GM21515 (cell line): ENCODE data around the gene ATXN1.

Experiments used
- ATAC-seq: cut with Tn5 transposase; IDR thresholded peaks from one replicate; pipeline ENCODE4 v1.9.1; 2021; ENCODE audit not compliant: unreplicated experiment

Gene ATXN1

GRCh38 chr6:16301511-16301910 is 459.7 kb downstream of the ATXN1 start:
- ATAC-seq: peak; percentile 67

GRCh38 chr6:16299861-16300260 is 461.4 kb downstream of the ATXN1 start:
- no peak for ATAC-seq

GRCh38 chr6:16296061-16296670 is 465.1 kb downstream of the ATXN1 start:
- no peak for ATAC-seq

- no peak for ATAC-seq
Measured at GRCh38 chr6:16295471-16295870, 465.8 kb downstream of the ATXN1 start.

GRCh38 chr6:16295060-16295459 is 466.2 kb downstream of the ATXN1 start:
- ATAC-seq: no peak

- ATAC-seq: no peak
Measured at GRCh38 chr6:16294371-16294770, 466.9 kb downstream of the ATXN1 start.

GRCh38 chr6:16292942-16293341 is 468.3 kb downstream of the ATXN1 start:
- ATAC-seq: no peak

- no peak for ATAC-seq
Measured at GRCh38 chr6:16292432-16292831, 468.8 kb downstream of the ATXN1 start.

GRCh38 chr6:16291739-16292138 is 469.5 kb downstream of the ATXN1 start:
- ATAC-seq: no peak

GRCh38 chr6:16288163-16288562 is 473.1 kb downstream of the ATXN1 start:
- ATAC-seq: no peak

GRCh38 chr6:16286151-16286522 is 475.1 kb downstream of the ATXN1 start:
- no peak for ATAC-seq

GRCh38 chr6:16285467-16286150 is 475.7 kb downstream of the ATXN1 start:
- no peak for ATAC-seq

- ATAC-seq: no peak
Measured at GRCh38 chr6:16284472-16284871, 476.8 kb downstream of the ATXN1 start.

GRCh38 chr6:16282370-16282769 is 478.9 kb downstream of the ATXN1 start:
- ATAC-seq: no peak

- ATAC-seq: no peak
Measured at GRCh38 chr6:16279243-16279642, 482.0 kb downstream of the ATXN1 start.

GRCh38 chr6:16278750-16279149 is 482.5 kb downstream of the ATXN1 start:
- ATAC-seq: no peak

- ATAC-seq: no peak
Measured at GRCh38 chr6:16278048-16278724, 483.1 kb downstream of the ATXN1 start.

- ATAC-seq: no peak
Measured at GRCh38 chr6:16277101-16277981, 483.9 kb downstream of the ATXN1 start.

GRCh38 chr6:16274885-16275589 is 486.2 kb downstream of the ATXN1 start:
- ATAC-seq: no peak

- ATAC-seq: no peak
Measured at GRCh38 chr6:16274483-16274882, 486.8 kb downstream of the ATXN1 start.

GRCh38 chr6:16273256-16273655 is 488.0 kb downstream of the ATXN1 start:
- ATAC-seq: no peak
